ENCODE data around the gene TSSK2. TPM values are rescaled to one million over a fixed set of nuclear protein-coding genes. Genes with fewer than 3 reads are reported as not detected.
A peak's percentile ranks its signal among the peaks of the same experiment; 100 is the strongest.

Gene TSSK2
- total RNA-seq, 1 donor, result not detected

DNA sequence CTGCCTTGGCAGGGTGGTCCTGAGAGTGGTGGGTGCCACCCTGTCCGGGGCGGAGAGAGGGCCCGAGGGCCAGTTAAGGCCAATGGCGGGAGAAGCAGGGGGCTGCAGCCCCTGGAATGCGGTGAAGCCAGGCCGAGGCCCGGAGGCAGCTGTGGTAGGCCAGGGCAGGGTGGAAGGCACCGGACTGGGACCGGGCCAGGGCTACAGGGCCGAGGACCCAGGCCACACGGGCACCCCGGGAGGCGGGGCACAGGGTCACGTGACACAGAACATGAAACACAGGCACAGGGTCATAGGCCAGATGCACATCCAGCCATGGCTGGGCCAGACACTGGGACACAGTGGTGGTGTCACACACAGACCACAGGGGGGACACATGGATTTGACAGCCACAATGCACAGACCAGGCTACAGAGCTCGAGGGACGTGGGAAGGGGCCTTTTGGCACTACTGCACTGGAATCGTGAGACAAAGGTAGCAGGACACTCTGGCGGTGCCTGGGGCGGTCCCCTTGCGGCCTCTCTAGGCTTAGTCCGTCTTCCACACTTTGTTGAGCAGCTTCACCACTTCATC lies 44.6 kb downstream of the TSSK2 start:
- DNase-seq (ENCODE audit: insufficient read length, low spot score, missing footprints), result peak; percentile 25
- H4K20me1 ChIP-seq (ENCODE audit: insufficient read depth, low read length), result peaks cover 40% of the 10 kb centered on the region
- peaks cover 71% of the 10 kb centered on the region for H3K79me2 ChIP-seq (ENCODE audit: insufficient read depth, low read length)

DNA sequence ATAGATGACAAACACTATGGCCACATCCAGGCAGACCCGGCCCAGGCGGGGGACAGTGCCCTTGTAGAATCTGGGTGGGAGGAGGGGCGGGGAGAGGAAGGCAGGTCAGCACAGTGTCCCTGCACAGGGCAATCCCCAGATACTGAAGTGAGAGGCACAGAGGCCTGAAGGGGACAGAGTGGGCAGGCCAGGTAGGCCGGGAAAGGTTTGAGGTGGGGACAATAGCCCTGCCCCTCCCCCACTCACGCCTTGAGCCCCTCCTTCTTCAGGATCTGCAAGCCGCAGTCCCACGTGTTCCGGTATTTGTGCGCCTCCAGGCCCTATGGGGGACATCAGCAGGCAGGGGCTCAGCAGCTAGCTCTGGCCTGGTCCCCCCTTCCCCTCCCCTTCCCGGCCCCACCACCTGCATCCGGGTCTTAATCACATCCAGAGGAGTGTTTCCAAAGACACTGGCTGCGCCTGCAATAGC lies 45.1 kb downstream of the TSSK2 start:
- H4K20me1 ChIP-seq (ENCODE audit: insufficient read depth, low read length), result peaks cover 40% of the 10 kb centered on the region
- H3K27me3 ChIP-seq (ENCODE audit: insufficient read depth, low read length), result no peaks in the 10 kb centered on the region
- H3K79me2 ChIP-seq (ENCODE audit: insufficient read depth, low read length), result peaks cover 67% of the 10 kb centered on the region
- peaks cover 36% of the 10 kb centered on the region for H3K4me1 ChIP-seq (ENCODE audit: insufficient read depth, low read length)
- no peaks in the 10 kb centered on the region for H3K9me3 ChIP-seq (ENCODE audit: low read depth, low read length)
- H3K4me2 ChIP-seq (ENCODE audit: insufficient read depth, low read length), result no peak overlapping the region
- TF ChIP-seq, protein P1, sequence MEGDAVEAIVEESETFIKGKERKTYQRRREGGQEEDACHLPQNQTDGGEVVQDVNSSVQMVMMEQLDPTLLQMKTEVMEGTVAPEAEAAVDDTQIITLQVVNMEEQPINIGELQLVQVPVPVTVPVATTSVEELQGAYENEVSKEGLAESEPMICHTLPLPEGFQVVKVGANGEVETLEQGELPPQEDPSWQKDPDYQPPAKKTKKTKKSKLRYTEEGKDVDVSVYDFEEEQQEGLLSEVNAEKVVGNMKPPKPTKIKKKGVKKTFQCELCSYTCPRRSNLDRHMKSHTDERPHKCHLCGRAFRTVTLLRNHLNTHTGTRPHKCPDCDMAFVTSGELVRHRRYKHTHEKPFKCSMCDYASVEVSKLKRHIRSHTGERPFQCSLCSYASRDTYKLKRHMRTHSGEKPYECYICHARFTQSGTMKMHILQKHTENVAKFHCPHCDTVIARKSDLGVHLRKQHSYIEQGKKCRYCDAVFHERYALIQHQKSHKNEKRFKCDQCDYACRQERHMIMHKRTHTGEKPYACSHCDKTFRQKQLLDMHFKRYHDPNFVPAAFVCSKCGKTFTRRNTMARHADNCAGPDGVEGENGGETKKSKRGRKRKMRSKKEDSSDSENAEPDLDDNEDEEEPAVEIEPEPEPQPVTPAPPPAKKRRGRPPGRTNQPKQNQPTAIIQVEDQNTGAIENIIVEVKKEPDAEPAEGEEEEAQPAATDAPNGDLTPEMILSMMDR (IDR thresholded peaks at IDR 0.05; ENCODE audit: extremely low read depth, low read depth, low read length), result no peak
- H3K36me3 ChIP-seq (ENCODE audit: insufficient read depth, low read length), result peaks cover 3% of the 10 kb centered on the region
- H3K4me3 ChIP-seq (ENCODE audit: insufficient read depth, low read length), result no peak overlapping the region
- no peak overlapping the region for H3K27ac ChIP-seq (ENCODE audit: low read depth, low read length)
- no peak overlapping the region for H2AFZ ChIP-seq (ENCODE audit: low read length)
- DNase-seq (ENCODE audit: insufficient read length, low spot score, missing footprints), result peak; percentile 48

More for the DNA sequence above, 44.6 kb downstream of the TSSK2 start:
- Histone ChIP-seq H3K4me3 (ENCODE audit: insufficient read depth, low read length) (no peak overlapping the region), H3K27me3 (ENCODE audit: insufficient read depth, low read length) (no peaks in the 10 kb centered on the region), H3K4me2 (ENCODE audit: insufficient read depth, low read length) (no peak overlapping the region), H3K4me1 (ENCODE audit: insufficient read depth, low read length) (peaks cover 40% of the 10 kb centered on the region), H3K9me3 (ENCODE audit: low read depth, low read length) (no peaks in the 10 kb centered on the region), H3K36me3 (ENCODE audit: insufficient read depth, low read length) (peaks cover 3% of the 10 kb centered on the region), H2AFZ (ENCODE audit: low read length) (no peak overlapping the region), H3K27ac (ENCODE audit: low read depth, low read length) (no peak overlapping the region)
- TF ChIP-seq, protein P1 (IDR thresholded peaks at IDR 0.05; ENCODE audit: extremely low read depth, low read depth, low read length), result no peak

DNA sequence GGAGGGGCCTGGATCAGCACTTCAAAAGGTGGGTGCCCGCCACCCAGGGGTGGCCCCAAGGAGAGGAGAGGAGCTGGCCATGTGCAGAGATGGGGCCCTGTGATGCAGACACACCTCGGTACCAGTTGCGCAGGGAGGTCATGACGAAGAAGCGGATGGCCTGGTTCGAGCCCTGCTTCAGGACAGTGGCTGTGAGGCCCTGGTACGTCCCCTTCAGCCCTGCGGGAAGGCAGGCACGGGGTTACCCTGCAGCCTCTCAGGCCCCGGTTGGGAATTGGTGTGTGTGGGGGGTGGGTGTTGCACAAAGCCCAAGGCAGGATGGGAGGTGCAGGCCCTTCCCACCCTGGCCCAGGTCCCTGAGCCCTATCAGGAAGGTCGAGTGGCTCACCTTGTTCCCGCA lies 45.6 kb downstream of the TSSK2 start:
- TF ChIP-seq, protein P1 (IDR thresholded peaks at IDR 0.05; ENCODE audit: extremely low read depth, low read depth, low read length), result no peak
- H3K36me3 ChIP-seq (ENCODE audit: insufficient read depth, low read length), result peaks cover 3% of the 10 kb centered on the region
- H3K4me2 ChIP-seq (ENCODE audit: insufficient read depth, low read length), result peak overlapping the region; percentile 96
- no peaks in the 10 kb centered on the region for H3K9me3 ChIP-seq (ENCODE audit: low read depth, low read length)
- H3K27me3 ChIP-seq (ENCODE audit: insufficient read depth, low read length), result no peaks in the 10 kb centered on the region
- DNase-seq (ENCODE audit: insufficient read length, low spot score, missing footprints), result peak; percentile 82
- peaks cover 62% of the 10 kb centered on the region for H3K79me2 ChIP-seq (ENCODE audit: insufficient read depth, low read length)
- H3K27ac ChIP-seq (ENCODE audit: low read depth, low read length), result no peak overlapping the region
- H4K20me1 ChIP-seq (ENCODE audit: insufficient read depth, low read length), result peaks cover 40% of the 10 kb centered on the region
- no peak overlapping the region for H2AFZ ChIP-seq (ENCODE audit: low read length)
- H3K4me3 ChIP-seq (ENCODE audit: insufficient read depth, low read length), result peak overlapping the region; percentile 84
- peaks cover 36% of the 10 kb centered on the region for H3K4me1 ChIP-seq (ENCODE audit: insufficient read depth, low read length)

DNA sequence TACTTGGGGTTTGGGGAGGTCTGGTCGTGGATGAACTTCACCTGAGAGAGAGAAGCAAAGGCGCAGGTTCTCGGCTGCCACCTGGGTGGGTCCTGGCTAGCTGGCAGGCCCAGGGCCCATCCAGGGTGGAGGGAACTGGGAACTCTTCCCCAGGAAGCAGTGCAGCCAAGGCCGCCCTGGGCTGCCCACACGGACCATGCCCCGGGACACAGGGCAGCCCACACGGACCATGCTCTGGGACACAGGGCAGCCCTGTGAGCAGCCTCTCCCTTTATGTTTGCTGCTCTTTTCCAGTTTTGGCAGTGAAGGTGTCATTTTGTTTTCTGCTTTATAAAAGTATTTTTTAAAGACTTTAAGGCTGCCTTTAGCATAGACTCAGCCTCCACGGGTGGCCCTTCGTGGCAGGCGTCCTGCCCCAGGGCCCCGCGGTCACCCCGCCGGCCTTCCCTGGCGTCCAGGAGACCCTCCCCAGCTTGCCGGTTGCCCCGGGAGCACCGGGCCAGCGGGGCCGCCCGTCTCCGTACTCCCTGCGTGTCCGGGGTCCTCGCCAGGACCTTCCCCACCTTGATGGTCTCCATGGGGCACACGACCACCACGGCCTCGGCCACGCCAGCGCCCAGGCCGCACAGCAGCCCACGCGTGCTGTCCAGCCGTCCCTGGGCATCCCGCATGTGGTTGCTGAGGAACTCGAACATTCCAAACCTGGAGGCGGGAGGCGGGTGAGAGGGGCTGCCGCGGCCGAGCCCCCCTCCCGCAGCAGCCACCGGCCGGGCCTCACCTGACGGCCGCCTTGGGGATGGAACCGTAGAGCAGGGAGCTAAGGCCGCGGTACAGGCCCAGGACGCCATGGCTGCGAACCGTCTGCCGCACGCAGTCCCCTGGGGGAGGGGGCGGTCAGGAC lies 46.3 kb downstream of the TSSK2 start:
- TF ChIP-seq, protein P1 (IDR thresholded peaks at IDR 0.05; ENCODE audit: extremely low read depth, low read depth, low read length), result no peak
- peak overlapping the region; percentile 84 for H3K4me3 ChIP-seq (ENCODE audit: insufficient read depth, low read length)
- peak overlapping the region; percentile 96 for H3K4me2 ChIP-seq (ENCODE audit: insufficient read depth, low read length)
- peaks cover 32% of the 10 kb centered on the region for H3K4me1 ChIP-seq (ENCODE audit: insufficient read depth, low read length)
- peak overlapping the region; percentile 28 for H3K27ac ChIP-seq (ENCODE audit: low read depth, low read length)
- H3K36me3 ChIP-seq (ENCODE audit: insufficient read depth, low read length), result peaks cover 3% of the 10 kb centered on the region
- no peaks in the 10 kb centered on the region for H3K9me3 ChIP-seq (ENCODE audit: low read depth, low read length)
- peaks cover 43% of the 10 kb centered on the region for H4K20me1 ChIP-seq (ENCODE audit: insufficient read depth, low read length)
- no peaks in the 10 kb centered on the region for H3K27me3 ChIP-seq (ENCODE audit: insufficient read depth, low read length)
- DNase-seq (ENCODE audit: insufficient read length, low spot score, missing footprints), result peak; percentile 85
- peaks cover 56% of the 10 kb centered on the region for H3K79me2 ChIP-seq (ENCODE audit: insufficient read depth, low read length)
- no peak overlapping the region for H2AFZ ChIP-seq (ENCODE audit: low read length)

Data from osteoblast (primary cell).